ENCODE data around the gene NPFF. TPM values are rescaled to one million over a fixed set of nuclear protein-coding genes. Genes with fewer than 3 reads are reported as not detected.
"Not testable (repeated sequence)": the region's sequence is repeated elsewhere in the genome, so short reads cannot be mapped to it uniquely, and the experiment has no call there.

Gene NPFF
- not detected in 2 replicates for total RNA-seq (2014; rRNA removed)
- 0.29 TPM for polyA plus RNA-seq (2012)

- DNase-seq (ENCODE audit: low read depth) = no peak
Observed at GRCh38 chr12:53506881-53507602, at the start of gene NPFF. NPFF (minus strand) TSS chr12:53507484; CDS start chr12:53507474, 10 bp downstream.

DNA sequence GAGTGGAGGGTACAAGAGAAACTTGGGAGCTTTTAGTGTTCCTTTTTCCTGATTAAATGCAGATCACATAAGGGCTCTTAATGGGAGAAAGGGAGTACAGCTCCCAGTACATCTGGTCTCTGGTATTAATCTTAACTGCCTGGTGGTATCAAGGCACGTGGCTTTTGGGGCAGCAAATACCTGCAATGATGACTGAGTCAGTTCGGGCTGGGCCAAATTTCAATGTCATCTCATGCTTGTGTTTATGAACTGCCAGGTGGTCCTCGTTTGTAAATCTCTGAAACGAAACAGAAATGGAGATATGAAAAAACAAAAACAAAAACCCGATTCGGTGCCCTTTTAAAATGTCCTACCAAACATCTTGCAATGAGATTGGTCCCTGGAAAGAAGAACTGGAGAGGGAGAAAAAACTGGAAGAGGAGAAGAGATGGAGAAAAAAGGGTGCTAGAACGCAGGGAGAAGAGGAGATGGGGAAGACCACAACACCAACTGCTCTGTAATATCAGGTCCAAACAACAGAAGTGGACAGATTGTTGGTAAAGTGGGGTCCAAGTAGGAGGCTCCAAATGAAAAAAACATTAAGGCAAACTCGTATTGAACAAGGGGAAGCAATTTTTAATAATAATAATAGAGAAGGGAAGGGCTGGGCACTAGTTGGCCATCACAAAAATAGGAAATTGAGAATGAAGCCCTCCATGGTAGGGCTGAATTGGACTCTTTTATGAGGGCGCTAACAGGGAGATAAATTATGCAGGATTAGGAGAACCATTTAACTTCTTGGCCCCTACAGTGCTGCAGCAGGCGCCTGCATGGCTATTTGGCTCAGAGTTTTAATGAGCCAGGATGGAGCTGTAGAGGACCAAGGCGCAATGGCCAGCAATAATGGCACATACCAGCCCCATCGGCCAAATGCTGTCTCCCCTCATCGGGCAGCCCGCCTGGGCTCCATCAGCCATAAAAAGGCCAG is 45.4 kb upstream of the NPFF start:
- DNase-seq (ENCODE audit: low read depth) = no peak

GRCh38 chr12:53551889-53552291 is 44.6 kb upstream of the NPFF start:
- DNase-seq (ENCODE audit: low read depth) = peak; percentile 23

GRCh38 chr12:53550595-53550994 is 43.3 kb upstream of the NPFF start:
- DNase-seq (ENCODE audit: low read depth) = peak; percentile 23

DNA sequence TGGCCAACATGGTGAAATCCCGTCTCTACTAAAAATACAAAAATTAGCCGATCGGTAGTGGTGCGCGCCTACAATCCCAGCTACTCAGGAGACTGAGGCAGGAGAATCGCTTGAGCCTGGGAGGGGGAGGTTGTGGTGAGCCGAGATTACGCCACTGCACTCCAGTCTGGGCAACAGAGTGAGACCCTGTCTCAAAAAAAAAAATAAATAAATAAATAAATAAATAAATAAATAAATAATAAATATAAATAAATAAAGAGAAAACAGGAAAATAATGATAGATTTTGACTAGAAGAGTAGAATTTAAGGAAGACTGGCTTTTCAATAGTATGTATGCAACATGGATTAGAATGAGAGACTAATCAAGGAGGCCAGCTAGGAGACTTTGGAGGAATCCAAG is 42.8 kb upstream of the NPFF start:
- not testable (repeated sequence) for DNase-seq (ENCODE audit: low read depth)

DNA sequence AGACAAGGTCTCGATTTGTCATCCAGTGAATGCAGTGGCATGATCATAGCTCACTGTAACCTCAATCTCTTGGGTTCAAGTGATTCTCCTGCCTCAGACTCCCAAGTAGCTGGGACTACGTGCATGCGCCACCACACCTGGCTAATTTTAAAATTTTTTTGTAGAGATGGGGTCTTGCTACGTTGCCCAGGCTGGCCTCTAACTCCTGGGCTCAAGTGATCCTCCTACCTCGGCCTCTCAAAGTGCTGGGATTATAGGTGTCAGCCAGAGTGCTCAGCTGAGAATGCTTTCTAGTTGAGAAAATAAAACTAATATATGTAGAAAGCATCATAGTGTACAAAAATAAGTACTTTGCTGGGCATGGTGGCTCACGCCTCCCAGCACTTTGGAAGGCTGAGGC is 41.1 kb upstream of the NPFF start:
- not testable (repeated sequence) for DNase-seq (ENCODE audit: low read depth)

- peak; percentile 65 for DNase-seq (ENCODE audit: low read depth)
Observed at GRCh38 chr12:53543539-53543938, 36.3 kb upstream of the NPFF start.

- DNase-seq (ENCODE audit: low read depth) = no peak
Observed at GRCh38 chr12:53539526-53539925, 32.2 kb upstream of the NPFF start.

DNA sequence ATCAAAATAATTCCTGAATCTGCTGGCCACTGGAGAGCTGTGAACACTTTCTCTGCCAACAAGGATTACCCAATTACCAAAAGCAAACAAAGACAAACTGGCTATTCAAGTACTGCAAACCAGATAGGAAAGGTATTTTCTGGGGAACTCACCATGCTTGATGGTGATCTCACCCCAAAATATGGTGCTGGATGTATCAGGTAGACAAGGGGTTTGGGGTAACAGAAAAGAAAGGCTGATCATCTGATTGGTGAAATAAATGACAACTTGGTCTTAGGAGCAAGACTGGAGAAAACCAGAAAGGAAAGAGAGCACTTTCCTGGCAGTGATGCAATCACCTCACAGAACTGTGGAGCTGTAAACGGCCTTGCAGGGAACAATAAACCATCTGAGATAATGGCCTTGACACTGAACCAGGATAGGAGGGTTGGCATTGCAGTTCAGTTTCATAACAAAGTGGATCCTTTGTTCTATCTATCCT is 31.0 kb upstream of the NPFF start:
- no peak for DNase-seq (ENCODE audit: low read depth)

DNA sequence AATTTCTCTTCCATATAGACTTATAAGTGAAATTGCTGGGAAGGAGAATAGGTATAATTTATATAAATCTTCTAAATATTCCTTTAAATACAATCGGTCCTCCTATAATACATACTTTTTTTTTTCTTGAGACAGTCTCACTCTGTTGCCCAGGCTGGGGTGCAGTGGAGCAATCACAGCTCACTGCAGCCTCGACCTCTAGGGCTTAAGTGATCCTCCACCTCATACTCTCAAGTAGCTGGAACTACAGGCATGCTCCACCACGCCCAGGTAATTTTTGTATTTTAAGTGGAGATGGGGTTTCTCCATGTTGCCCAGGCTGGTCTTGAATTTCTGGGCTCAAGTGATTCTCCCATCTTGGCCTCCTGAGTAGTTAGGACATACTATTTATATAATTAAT is 29.7 kb upstream of the NPFF start:
- no peak for DNase-seq (ENCODE audit: low read depth)

- DNase-seq (ENCODE audit: low read depth) = no peak
Observed at GRCh38 chr12:53533471-53533870, 26.2 kb upstream of the NPFF start.

DNA sequence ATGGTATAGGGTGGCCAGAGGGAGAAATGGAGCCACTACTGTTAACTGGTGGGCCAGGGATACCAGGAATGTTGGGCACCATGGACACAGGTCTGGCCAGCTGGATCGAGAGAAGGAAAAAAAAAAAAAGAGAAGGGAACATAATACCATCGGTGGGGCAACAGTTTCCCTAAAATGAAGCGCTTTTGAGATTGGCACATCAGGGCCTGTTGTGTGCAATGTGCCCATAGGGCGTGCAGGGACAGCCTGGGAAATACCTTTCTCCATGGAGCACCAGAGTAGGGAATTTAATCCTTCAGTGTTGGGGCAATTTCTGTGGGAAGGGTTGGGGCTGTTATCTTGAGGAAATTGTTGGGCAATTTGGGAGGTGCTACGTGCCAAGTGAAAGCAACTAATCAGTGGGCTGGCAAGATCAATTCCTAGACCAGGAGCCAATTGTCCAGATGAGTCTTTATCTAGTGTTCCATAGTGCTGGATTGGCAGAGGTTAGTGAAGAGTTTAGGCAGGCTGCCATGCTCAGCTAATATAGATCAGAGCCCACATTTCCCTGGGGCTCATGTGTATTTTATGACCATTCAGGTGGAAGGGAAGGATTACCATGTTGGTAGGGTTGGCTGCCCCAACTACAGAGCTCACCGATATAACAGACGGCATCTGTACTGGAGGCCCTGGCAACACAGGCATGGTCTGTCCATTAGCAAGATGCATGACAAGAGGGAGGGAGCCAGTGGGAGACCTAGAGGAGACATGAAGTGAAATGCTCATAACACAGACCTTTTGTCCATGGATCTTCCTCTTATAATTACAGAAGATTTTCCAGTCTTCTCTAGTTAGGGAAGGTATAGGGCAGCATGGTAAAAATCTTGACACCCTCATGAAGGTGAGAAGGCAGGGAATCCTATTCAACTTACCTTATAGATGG is 25.5 kb upstream of the NPFF start:
- DNase-seq (ENCODE audit: low read depth) = no peak

GRCh38 chr12:53532021-53532420 is 24.7 kb upstream of the NPFF start:
- DNase-seq (ENCODE audit: low read depth) = no peak

DNA sequence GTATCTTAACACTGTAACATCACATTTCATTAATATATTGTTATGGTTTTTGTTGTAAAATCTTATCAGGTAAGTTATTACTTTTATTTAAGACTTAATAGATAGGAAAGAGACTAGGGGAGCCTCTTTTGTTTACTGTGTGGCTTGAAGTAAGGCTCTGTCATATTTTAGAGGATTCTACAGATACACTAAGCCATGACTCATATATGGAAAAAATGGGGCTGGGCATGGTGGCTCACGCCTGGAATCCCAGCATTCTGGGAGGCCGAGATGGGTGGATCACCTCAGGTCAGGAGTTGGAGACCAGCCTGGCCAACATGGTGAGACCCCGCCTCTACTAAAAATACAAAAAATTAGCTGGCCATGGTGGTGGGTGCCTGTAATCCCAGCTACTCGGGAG is 23.6 kb upstream of the NPFF start:
- peak; percentile 56 for DNase-seq (ENCODE audit: low read depth)

GRCh38 chr12:53530061-53530460 is 22.8 kb upstream of the NPFF start:
- DNase-seq (ENCODE audit: low read depth) = no peak

DNA sequence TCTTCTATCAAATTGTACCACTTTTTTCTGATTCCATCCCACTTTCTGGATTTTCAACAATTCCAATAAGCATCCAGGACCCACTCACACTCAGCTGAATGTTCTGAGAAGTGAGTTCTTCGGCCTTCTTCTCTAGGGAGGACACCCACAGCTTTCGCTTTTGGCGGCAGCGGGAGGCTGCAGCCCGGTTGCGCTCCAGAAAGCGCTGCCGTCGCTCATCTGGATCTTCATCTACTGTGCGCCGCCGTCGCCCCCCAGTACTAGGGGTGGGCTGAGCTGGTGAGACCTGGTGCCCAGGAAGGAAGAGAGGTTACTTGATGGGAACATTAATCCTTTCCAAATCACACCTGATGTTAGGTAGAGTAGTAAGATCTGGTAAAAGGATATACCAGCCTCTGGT is 17.2 kb upstream of the NPFF start:
- DNase-seq (ENCODE audit: low read depth) = no peak

- no peak for DNase-seq (ENCODE audit: low read depth)
Observed at GRCh38 chr12:53523131-53523530, 15.8 kb upstream of the NPFF start.

GRCh38 chr12:53518381-53518780 is 11.1 kb upstream of the NPFF start:
- DNase-seq (ENCODE audit: low read depth) = no peak

GRCh38 chr12:53516758-53517455 is 9.6 kb upstream of the NPFF start:
- DNase-seq (ENCODE audit: low read depth) = no peak

GRCh38 chr12:53515291-53515680 is 8.0 kb upstream of the NPFF start:
- DNase-seq (ENCODE audit: low read depth) = no peak

All from LHCN-M2 (cell line).